PC-3 (cell line): ENCODE measurements around the gene TMC3. TPM values are rescaled to one million over a fixed set of nuclear protein-coding genes. Genes with fewer than 3 reads are reported as not detected.
A peak's percentile ranks its signal among the peaks of the same experiment; 100 is the strongest.

Source experiments
- ATAC-seq: fragments of 200-7000 bp; cut with Tn5 transposase; 2 replicates; pipeline ENCODE4 v1.9.1; 2020; ENCODE audit warnings: mild to moderate bottlenecking, moderate library complexity
- BruUV-seq: library from RNA; stranded (reverse); fragments of 400-500 nt; replicated peaks from 2 replicates; lab custom pipeline; 2021; lab: Mats Ljungman, UMichigan
- CTCF ChIA-PET: fragments of 300-600 bp; sonication (Branson Sonifier 250); formaldehyde crosslinking; loops from one replicate; lab custom pipeline; 2022; ENCODE audit warnings: antibody characterized with exemption; lab: Charles Lee
- POLR2A ChIA-PET: fragments of 300-600 bp; sonication (Branson Sonifier 250); formaldehyde crosslinking; loops from one replicate; lab custom pipeline; 2022; ENCODE audit warnings: antibody characterized with exemption; ENCODE audit not compliant: unreplicated experiment; lab: Charles Lee
- DNase-seq: peaks from one replicate; pipeline ENCODE4 v3.0.0-alpha.2; 2015
- H2AFZ ChIP-seq: fragments of 300-600 bp; sonication (generic); 2 replicates; pipeline ENCODE4 v1.6.0; 2016; ENCODE audit warnings: antibody characterized with exemption, low read length
- H3F3A ChIP-seq: fragments of 300-600 bp; sonication (generic); one replicate; pipeline ENCODE4 v1.6.0; 2017; ENCODE audit warnings: antibody characterized with exemption, low read length, control low read depth, mild to moderate bottlenecking; ENCODE audit not compliant: unreplicated experiment
- H3K27ac ChIP-seq: fragments of 300-600 bp; sonication (generic); 2 replicates; pipeline ENCODE4 v1.5.1; 2016; ENCODE audit warnings: mild to moderate bottlenecking, low read length
- H3K27me3 ChIP-seq: fragments of 300-600 bp; sonication (generic); 2 replicates; pipeline ENCODE4 v1.6.1; 2016; ENCODE audit warnings: low read length, mixed read lengths
- H3K36me3 ChIP-seq: fragments of 300-600 bp; sonication (generic); 2 replicates; pipeline ENCODE4 v1.6.1; 2016; ENCODE audit warnings: low read depth, mixed run types, low read length, mixed read lengths
- H3K4me1 ChIP-seq: fragments of 300-600 bp; sonication (generic); 2 replicates; pipeline ENCODE4 v1.5.1; 2016; ENCODE audit warnings: low read length; ENCODE audit not compliant: insufficient read depth
- H3K4me2 ChIP-seq: fragments of 300-600 bp; sonication (generic); 2 replicates; pipeline ENCODE4 v1.6.0; 2016; ENCODE audit warnings: low read length
- H3K4me3 ChIP-seq: fragments of 300-600 bp; sonication (generic); 2 replicates; pipeline ENCODE4 v1.5.1; 2016; ENCODE audit warnings: mild to moderate bottlenecking, low read length, mixed read lengths
- H3K79me2 ChIP-seq: fragments of 300-600 bp; sonication (generic); 2 replicates; pipeline ENCODE4 v1.6.1; 2017; ENCODE audit warnings: low read length, mixed read lengths
- H3K9ac ChIP-seq: fragments of 300-600 bp; sonication (generic); 2 replicates; pipeline ENCODE4 v1.6.0; 2016; ENCODE audit warnings: mild to moderate bottlenecking, low read length
- H3K9me2 ChIP-seq: fragments of 300-600 bp; sonication (generic); replicated peaks from 2 replicates; pipeline ENCODE4 v1.6.1; 2016; ENCODE audit warnings: mixed run types, low read length, mixed read lengths
- H3K9me3 ChIP-seq: fragments of 300-600 bp; sonication (generic); 2 replicates; pipeline ENCODE4 v1.6.1; 2016; ENCODE audit warnings: low read length, mixed read lengths
- H4K20me1 ChIP-seq: fragments of 300-600 bp; sonication (generic); 2 replicates; pipeline ENCODE4 v1.6.1; 2016; ENCODE audit warnings: low read length, mixed read lengths
- EZH2 ChIP-seq: fragments of 300-600 bp; sonication (generic); IDR thresholded peaks from one replicate; pipeline ENCODE4 v1.6.1; 2017; ENCODE audit warnings: antibody characterized with exemption, mild to moderate bottlenecking, low read length; ENCODE audit not compliant: unreplicated experiment
- EZH2phosphoT487 ChIP-seq: fragments of 300-600 bp; sonication (generic); IDR thresholded peaks from 2 replicates; pipeline ENCODE4 v1.6.1; 2018; ENCODE audit warnings: mild to moderate bottlenecking, antibody characterized with exemption, low read length, borderline replicate concordance
- intact Hi-C: fragments of 100-400 bp; cut with micrococcal nuclease; formaldehyde crosslinking; loops from 2 replicates; pipeline ENCODE4 v1.9.0; 2023
- total RNA-seq: library from RNA; depleted of rRNA; stranded (reverse); fragments of >200 nt; gene quantifications from 2 replicates; pipeline ENCODE4 v1.2.3, GENCODE V29; 2014
- TF ChIP-seq, protein P1 (sequence below): fragments of 300-600 bp; sonication (generic); conservative IDR thresholded peaks from 2 replicates; pipeline ENCODE4 v1.5.1; 2017; ENCODE audit warnings: antibody characterized with exemption, low read depth, mild to moderate bottlenecking, low read length

TMC3 gene
- total RNA-seq, 1 experiment from 2014 or later = not detected

DNA sequence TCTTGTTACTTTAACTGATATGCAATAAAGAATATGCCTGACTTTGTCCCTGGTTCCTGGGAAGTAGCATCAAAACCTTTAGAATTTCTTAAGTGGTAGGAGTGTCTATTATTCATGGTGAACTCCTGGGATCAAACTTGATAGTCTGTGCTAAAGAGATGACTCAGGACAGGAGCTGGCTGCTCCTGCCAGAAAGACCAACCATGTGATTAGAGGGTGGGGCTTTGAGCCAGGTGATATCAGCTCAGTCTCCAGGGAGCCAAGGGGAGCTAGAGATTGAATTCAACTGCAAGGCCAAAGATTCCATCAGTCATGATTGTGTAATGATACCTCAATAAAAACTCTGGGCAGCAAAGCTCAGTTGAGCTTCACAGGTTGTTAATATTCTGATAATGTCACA, 20.6 kb upstream of the TMC3 start:
- Histone ChIP-seq H3K4me1 (peaks cover 13% of the 10 kb centered on the region), H3F3A (no peaks in the 10 kb centered on the region), H3K79me2 (no peaks in the 10 kb centered on the region), H3K4me3 (no peak overlapping the region), H3K9me2 (no peaks in the 10 kb centered on the region), H3K36me3 (no peaks in the 10 kb centered on the region), H4K20me1 (no peaks in the 10 kb centered on the region), H3K9ac (no peak overlapping the region), H3K4me2 (no peak overlapping the region), H3K27me3 (no peaks in the 10 kb centered on the region), H3K9me3 (no peaks in the 10 kb centered on the region), H2AFZ (no peak overlapping the region), H3K27ac (no peak overlapping the region)
- ATAC-seq (no peak), DNase-seq (peak; percentile 40)
- BruUV-seq = no TSS peak
- intact Hi-C loops = no loop called here
- ChIA-PET POLR2A (no interaction called here), CTCF (no interaction called here)
- TF ChIP-seq, protein P1, sequence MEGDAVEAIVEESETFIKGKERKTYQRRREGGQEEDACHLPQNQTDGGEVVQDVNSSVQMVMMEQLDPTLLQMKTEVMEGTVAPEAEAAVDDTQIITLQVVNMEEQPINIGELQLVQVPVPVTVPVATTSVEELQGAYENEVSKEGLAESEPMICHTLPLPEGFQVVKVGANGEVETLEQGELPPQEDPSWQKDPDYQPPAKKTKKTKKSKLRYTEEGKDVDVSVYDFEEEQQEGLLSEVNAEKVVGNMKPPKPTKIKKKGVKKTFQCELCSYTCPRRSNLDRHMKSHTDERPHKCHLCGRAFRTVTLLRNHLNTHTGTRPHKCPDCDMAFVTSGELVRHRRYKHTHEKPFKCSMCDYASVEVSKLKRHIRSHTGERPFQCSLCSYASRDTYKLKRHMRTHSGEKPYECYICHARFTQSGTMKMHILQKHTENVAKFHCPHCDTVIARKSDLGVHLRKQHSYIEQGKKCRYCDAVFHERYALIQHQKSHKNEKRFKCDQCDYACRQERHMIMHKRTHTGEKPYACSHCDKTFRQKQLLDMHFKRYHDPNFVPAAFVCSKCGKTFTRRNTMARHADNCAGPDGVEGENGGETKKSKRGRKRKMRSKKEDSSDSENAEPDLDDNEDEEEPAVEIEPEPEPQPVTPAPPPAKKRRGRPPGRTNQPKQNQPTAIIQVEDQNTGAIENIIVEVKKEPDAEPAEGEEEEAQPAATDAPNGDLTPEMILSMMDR = no peak
- TF ChIP-seq EZH2 (no peak), EZH2phosphoT487 (no peak)

DNA sequence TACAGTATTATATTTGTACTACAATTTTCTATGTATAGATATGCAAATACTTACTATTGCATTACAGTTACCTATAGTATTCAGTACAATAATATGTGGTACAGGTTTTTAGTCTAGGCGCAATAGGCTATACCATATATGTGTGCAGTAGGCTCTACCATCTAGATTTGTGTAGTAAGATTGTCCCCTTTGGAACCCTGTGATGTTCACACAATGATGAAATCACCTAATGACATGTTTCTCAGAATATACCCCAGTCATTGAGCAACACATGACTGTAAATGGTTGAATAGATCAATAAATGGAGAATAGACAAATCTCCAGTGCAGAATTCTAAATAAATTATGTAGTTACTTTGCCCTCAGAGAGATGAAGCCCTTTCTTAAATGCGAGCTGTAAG, 17.6 kb upstream of the TMC3 start:
- no peak for ATAC-seq
- ChIA-PET CTCF (no interaction called here), POLR2A (no interaction called here)
- Histone ChIP-seq H3F3A (no peaks in the 10 kb centered on the region), H3K79me2 (no peaks in the 10 kb centered on the region), H3K4me2 (no peak overlapping the region), H2AFZ (no peak overlapping the region), H3K36me3 (no peaks in the 10 kb centered on the region), H3K27me3 (no peaks in the 10 kb centered on the region), H3K4me1 (no peaks in the 10 kb centered on the region), H3K27ac (no peak overlapping the region), H3K4me3 (no peak overlapping the region), H3K9me2 (no peaks in the 10 kb centered on the region), H4K20me1 (no peaks in the 10 kb centered on the region), H3K9ac (no peak overlapping the region), H3K9me3 (no peaks in the 10 kb centered on the region)
- no peak for TF ChIP-seq EZH2phosphoT487
- TF ChIP-seq, protein P1 = no peak
- TF ChIP-seq EZH2 = no peak
- DNase-seq = no peak
- intact Hi-C loops = no loop called here
- no TSS peak for BruUV-seq

DNA sequence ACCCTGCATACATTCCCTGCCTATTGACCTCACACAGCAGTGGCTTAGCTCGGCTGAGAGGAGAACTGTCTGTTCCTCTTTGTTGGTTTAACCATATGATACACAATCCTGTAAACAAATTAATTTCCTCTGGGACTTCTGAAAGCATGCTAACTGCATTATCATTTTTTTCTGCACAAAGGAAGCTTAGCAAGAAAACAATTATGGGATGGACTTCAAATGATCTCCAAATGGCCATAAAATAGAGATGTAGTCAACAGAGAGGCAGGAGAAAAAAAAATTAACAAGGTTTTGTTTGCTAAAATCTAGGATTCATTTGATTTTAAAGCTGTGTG, 14.4 kb upstream of the TMC3 start:
- no peaks in the 10 kb centered on the region for H3F3A ChIP-seq
- no peak overlapping the region for H3K9ac ChIP-seq
- no peaks in the 10 kb centered on the region for H4K20me1 ChIP-seq
- H3K4me1 ChIP-seq = no peaks in the 10 kb centered on the region
- no peaks in the 10 kb centered on the region for H3K36me3 ChIP-seq
- H3K4me3 ChIP-seq = no peak overlapping the region
- TF ChIP-seq, protein P1 = no peak
- TF ChIP-seq EZH2 = no peak
- TF ChIP-seq EZH2phosphoT487 = no peak
- H3K79me2 ChIP-seq = no peaks in the 10 kb centered on the region
- H3K27ac ChIP-seq = no peak overlapping the region
- CTCF ChIA-PET = no interaction called here
- H3K9me2 ChIP-seq = no peaks in the 10 kb centered on the region
- H2AFZ ChIP-seq = no peak overlapping the region
- H3K4me2 ChIP-seq = no peak overlapping the region
- POLR2A ChIA-PET = no interaction called here
- DNase-seq (no peak), ATAC-seq (no peak)
- H3K27me3 ChIP-seq = no peaks in the 10 kb centered on the region
- H3K9me3 ChIP-seq = no peaks in the 10 kb centered on the region
- no TSS peak for BruUV-seq
- intact Hi-C loops = no loop called here
